ENCODE results near the gene C2CD3.
"Not testable (repeated sequence)": the region's sequence is repeated elsewhere in the genome, so short reads cannot be mapped to it uniquely, and the experiment has no call there.

C2CD3 gene

DNA sequence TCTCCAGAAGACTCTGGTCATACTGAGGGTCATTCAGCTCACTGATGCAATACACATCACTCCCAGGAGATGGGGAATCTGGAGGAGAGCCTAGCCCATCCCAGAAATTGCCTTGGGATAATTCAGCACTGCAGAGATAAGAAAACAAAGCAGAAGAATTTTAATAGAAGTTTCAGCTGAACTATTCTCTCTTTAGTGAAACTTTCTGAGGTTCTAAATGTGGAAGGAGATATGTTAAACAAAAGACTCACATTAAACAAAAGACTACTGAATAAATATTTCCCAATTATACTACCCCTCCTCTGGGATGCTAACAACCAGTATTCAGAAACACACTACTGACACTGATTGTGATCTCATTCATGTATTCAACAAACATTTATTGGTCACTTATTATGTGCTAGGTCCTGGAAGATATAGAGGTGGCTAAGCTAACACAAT lies 47.8 kb downstream of the C2CD3 start:
- no peak for FAIRE-seq
- no peak for DNase-seq (ENCODE audit: extremely low spot score, insufficient read length, low read depth)

DNA sequence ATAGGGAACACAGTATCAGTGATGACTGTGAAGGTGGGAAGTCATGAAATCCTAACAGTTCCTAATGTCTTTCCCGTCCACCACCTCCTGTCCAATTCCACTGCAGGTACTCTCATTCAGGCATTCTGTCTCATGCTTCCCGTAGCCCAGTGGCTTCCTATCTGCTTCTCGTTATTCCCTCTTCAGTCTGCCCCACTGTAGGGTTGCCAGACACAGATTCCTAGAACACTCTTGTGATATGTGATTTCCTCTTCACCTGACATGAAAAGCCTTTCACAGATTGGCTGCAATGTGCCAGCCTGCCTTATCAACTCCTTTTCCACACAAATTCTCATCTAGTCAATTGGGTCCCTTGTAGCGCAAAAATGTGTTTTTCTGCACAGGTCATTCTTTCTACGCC lies 49.0 kb downstream of the C2CD3 start:
- DNase-seq (ENCODE audit: extremely low spot score, insufficient read length, low read depth) (no peak), FAIRE-seq (no peak)

DNA sequence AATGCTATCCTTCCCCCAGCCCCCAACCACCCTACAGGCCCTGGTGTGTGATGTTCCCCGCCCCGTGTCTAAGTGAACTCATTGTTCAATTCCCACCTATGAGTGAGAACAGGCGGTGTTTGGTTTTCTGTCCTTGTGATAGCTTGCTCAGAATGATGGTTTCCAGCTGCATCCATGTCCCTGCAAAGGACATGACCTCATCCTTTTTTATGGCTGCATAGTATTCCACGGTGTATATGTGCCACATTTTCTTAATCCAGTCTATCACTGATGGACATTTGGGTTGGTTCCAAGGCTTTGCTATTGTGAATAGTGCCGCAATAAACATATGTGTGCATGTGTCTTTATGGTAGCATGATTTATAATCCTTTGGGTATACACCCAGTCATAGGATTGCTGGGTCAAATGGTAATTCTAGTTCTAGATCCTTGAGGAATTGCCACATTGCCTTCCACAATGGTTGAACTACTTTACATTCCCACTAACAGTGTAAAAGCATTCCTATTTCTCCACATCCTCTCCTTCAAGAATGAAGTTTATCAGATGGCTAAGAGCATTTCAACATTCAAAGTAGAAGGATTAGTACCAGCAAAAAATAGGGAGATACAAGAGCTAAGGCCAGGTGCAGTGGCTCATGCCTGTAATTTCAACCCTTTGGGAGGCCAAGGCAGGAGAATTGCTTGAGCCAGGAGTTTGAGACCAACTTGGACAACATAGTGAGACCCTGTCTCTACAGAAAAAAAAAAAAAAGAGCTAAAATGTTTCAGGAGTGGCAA lies 50.4 kb downstream of the C2CD3 start:
- FAIRE-seq, result not testable (repeated sequence)

GRCh38 chr11:74116719-74117118 lies 54.1 kb downstream of the C2CD3 start:
- FAIRE-seq (no peak), DNase-seq (ENCODE audit: extremely low spot score, insufficient read length, low read depth) (no peak)

More for the DNA sequence above, 50.4 kb downstream of the C2CD3 start:
- not testable (repeated sequence) for DNase-seq (ENCODE audit: extremely low spot score, insufficient read length, low read depth)

GRCh38 chr11:74112877-74113276 lies 57.9 kb downstream of the C2CD3 start:
- FAIRE-seq, result no peak
- no peak for DNase-seq (ENCODE audit: extremely low spot score, insufficient read length, low read depth)

DNA sequence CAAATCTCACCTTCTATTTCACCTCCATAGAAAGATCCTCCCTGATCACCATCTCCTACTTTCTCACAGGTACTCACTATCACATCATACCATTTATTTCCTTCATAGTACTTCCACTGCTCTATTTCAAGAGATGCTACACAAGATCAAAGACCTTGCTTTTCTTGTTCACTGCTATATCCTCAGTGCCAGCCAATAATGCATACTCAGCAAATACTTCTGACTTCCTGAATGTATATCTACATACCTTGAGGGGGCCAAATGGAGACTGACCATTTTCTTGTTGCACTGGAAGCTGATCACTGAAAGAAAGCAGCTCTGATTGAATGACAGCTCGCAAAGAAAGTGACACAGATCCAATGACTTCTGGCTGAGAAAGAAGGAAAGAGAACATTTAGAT lies 64.7 kb downstream of the C2CD3 start:
- DNase-seq (ENCODE audit: extremely low spot score, insufficient read length, low read depth), result no peak
- no peak for FAIRE-seq

DNA sequence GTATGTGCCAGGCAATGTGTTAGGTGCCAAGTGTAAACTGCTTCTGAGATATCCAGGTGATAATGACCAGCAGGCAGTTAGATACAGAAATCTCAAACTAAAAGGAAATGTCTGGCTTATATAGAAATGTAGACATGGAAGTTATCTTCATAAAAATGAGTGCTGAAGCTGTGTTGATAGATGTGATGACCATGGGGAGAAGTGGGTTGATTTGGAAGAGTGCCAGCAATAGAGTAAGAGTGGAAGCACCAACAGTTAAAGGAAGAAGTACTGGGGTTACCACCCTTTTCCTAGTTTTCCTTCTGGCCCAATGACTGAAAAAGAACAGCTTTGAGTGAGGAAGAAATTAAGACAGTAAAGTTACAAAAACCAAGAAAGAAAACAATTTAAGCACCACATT lies 68.5 kb downstream of the C2CD3 start:
- no peak for FAIRE-seq
- no peak for DNase-seq (ENCODE audit: extremely low spot score, insufficient read length, low read depth)

- DNase-seq (ENCODE audit: extremely low spot score, insufficient read length, low read depth) (no peak), FAIRE-seq (no peak)
Measured at GRCh38 chr11:74100735-74101134, 70.1 kb downstream of the C2CD3 start.

GRCh38 chr11:74100231-74100630 lies 70.6 kb downstream of the C2CD3 start:
- DNase-seq (ENCODE audit: extremely low spot score, insufficient read length, low read depth) (no peak), FAIRE-seq (no peak)

GRCh38 chr11:74097686-74098237 lies 73.0 kb downstream of the C2CD3 start:
- DNase-seq (ENCODE audit: extremely low spot score, insufficient read length, low read depth), result no peak
- FAIRE-seq, result no peak

GRCh38 chr11:74094393-74094792 lies 76.4 kb downstream of the C2CD3 start:
- no peak for DNase-seq (ENCODE audit: extremely low spot score, insufficient read length, low read depth)
- FAIRE-seq, result no peak

GRCh38 chr11:74092425-74092824 lies 78.4 kb downstream of the C2CD3 start:
- no peak for DNase-seq (ENCODE audit: extremely low spot score, insufficient read length, low read depth)
- no peak for FAIRE-seq

DNA sequence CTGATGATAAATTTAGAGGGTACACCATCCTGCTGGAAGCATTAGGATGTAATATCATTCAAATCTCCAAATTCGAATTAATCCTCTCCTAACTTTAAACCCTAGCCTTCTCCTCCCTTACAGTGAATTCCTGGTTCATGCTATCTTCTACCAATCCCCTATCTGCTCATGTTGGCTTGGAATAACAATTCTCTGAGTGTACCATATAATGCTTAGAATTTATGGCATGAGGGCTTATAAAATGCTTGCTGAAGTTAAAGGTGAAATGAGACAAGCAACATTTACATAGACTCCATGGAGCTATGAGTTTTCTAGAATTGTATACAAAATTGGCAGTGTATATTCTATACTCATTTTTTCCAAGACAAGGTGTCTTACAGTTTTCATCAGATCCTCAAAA lies 79.3 kb downstream of the C2CD3 start:
- no peak for FAIRE-seq

GRCh38 chr11:74090701-74091100 lies 80.1 kb downstream of the C2CD3 start:
- FAIRE-seq, result no peak
- DNase-seq (ENCODE audit: extremely low spot score, insufficient read length, low read depth), result no peak

More for the DNA sequence above, 79.3 kb downstream of the C2CD3 start:
- DNase-seq (ENCODE audit: extremely low spot score, insufficient read length, low read depth), result no peak

DNA sequence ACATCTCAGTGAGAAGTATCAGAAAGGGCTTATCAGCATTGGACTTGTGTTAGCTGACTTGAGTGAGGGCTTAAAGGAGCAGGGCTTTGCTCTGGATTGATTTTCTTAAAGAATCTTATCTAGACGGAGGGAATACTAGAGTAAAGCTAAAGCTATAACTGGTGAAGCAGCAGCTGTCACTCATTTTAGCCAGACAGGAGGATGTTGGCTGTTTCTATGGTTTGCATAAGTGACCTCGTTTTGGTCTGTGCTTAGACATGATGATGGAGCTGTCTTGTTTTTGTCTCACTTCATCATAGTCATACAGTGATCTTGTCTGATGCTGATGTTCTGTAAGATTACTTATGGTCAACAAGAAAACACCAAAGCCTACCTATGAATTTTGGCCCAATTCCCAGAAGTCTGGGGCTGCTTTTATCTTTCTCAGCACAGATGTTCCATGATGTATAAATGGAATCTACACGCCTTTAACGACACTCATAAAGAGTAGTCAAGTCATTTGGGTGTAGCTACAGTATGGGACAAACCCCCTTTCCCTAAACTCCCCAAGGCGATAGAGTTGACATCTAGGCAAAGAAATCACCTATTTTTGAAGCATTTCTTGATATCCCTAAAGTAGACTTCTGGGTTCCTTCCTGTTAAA lies 84.4 kb downstream of the C2CD3 start:
- DNase-seq (ENCODE audit: extremely low spot score, insufficient read length, low read depth), result no peak
- no peak for FAIRE-seq

DNA sequence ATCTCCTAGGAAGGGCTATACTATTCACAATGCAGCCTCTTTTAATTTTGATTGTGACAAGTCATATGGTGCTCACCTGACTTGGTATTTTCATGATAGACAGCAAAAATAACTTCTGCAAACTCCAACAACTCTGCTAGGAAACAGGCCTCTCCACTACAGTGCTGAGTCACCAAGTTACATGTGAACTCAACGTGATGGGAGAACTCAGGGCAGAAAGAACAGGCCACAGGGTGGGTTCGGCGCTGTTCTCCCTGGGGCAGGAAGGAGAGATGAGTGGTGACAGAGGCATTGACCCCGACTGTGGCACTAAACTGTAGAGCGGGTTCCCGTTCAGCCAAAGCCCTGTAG lies 85.3 kb downstream of the C2CD3 start:
- DNase-seq (ENCODE audit: extremely low spot score, insufficient read length, low read depth) (no peak), FAIRE-seq (no peak)

GRCh38 chr11:74084796-74085541 lies 85.8 kb downstream of the C2CD3 start:
- DNase-seq (ENCODE audit: extremely low spot score, insufficient read length, low read depth) (no peak), FAIRE-seq (no peak)

- FAIRE-seq; DNase-seq (ENCODE audit: extremely low spot score, insufficient read length, low read depth): not testable (repeated sequence)
Measured at GRCh38 chr11:74083927-74084326, 86.9 kb downstream of the C2CD3 start.

- FAIRE-seq (no peak), DNase-seq (ENCODE audit: extremely low spot score, insufficient read length, low read depth) (no peak)
Measured at GRCh38 chr11:74081428-74081827, 89.4 kb downstream of the C2CD3 start.

GRCh38 chr11:74077193-74077592 lies 93.6 kb downstream of the C2CD3 start:
- DNase-seq (ENCODE audit: extremely low spot score, insufficient read length, low read depth) (no peak), FAIRE-seq (no peak)

- no peak for FAIRE-seq
- no peak for DNase-seq (ENCODE audit: extremely low spot score, insufficient read length, low read depth)
Measured at GRCh38 chr11:74072721-74073120, 98.1 kb downstream of the C2CD3 start.

Measured in GM18507 (cell line).